Right ventricle myocardium inferior (tissue), 1 donor: ENCODE measurements around the gene RRM1. TPM values are rescaled to one million over a fixed set of nuclear protein-coding genes. Genes with fewer than 3 reads are reported as not detected.
"Not testable (repeated sequence)": the region's sequence is repeated elsewhere in the genome, so short reads cannot be mapped to it uniquely, and the experiment has no call there.

Source experiments
- ATAC-seq: fragments of 200-7000 bp; cut with Tn5 transposase; one replicate; pipeline ENCODE4 v1.9.1; 2020; ENCODE audit warnings: mild to moderate bottlenecking, moderate library complexity
- DNase-seq: peaks from one replicate; pipeline ENCODE4 v3.0.0; 2021; ENCODE audit errors: missing footprints
- intact Hi-C: fragments of 100-400 bp; cut with DNase I; formaldehyde crosslinking; loops from one replicate; pipeline ENCODE4 v1.11.0; 2022
- long read RNA-seq: library from polyadenylated mRNA; unstranded; transcript quantifications from one replicate; pipeline ENCODE4 v2.0.0, GENCODE V29; 2021
- total RNA-seq: library from RNA; stranded (reverse); fragmentation: NEBNext Ultra II Directional; extraction: Animal tissue kit (Norgen Biotek cat#: 25700); gene quantifications from one replicate; pipeline ENCODE4 v1.2.1, GENCODE V29; 2021
- donor health status: DM: no; HTN: yes; CAD: no; lungs with severe emphysema.

RRM1 gene
- total RNA-seq: 25.3 TPM
- long read RNA-seq, transcript RRM1-201 (19 exons, 3,076 nt): major isoform, 13 of 16 reads
- long read RNA-seq, partial matches to known transcripts: 3 of 16 reads
- long read RNA-seq, other reads (novel, unspliced or antisense): 0 of 16 reads

DNA sequence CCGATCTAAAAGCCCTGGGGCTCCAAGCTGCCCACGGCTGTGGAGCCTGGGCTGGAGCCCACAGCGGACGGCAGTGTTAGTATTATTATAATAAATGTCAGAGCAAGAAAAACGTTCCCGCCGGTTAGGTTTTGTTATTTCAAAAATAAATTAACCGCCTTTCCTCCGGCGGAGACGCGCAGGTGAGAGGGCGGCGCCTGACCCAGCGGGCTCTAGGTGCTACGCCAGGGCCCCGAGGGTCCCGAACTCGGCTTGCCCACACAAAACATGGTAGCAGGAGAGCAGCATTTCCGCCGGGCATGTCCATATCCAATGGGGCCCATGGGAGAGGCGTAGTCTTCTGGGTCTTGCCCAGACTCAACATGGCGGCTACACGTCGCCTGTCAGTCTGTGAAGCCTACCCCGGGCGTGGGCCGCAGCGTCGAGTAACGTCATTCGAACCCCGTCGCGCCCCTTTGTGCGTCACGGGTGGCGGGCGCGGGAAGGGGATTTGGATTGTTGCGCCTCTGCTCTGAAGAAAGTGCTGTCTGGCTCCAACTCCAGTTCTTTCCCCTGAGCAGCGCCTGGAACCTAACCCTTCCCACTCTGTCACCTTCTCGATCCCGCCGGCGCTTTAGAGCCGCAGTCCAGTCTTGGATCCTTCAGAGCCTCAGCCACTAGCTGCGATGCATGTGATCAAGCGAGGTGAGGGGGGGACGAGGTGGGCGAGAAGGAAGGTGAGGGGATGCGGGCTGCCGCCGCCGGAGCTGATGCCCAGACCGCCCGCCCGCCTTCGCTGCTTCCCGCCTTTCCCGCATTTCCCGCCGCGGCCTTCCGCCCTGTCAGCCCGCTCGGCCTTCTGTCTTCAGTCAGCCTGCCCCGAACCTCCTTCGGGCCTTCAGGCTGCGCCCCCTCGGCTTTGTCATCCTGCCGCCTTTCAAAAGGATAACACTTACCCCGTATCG, at the start of gene RRM1:
Gene RRM1, plus strand, starts transcription at position 452 of the 944 bp plus-strand sequence. Its CDS starts 214 bp downstream, at position 666.
- intact Hi-C loops: loop anchor here (1.0 to 5.0 kb wide), 2 partner anchors 241 to 297 kb away; partner anchors contain the start of gene NUP98
- ATAC-seq (peak; percentile 98), DNase-seq (peak; percentile 95)

GRCh38 chr11:4044976-4045646, 49.5 kb upstream of the RRM1 start:
- intact Hi-C loops: loop anchor here (5.0 kb wide), 1 partner anchor 98 kb away; no protein-coding TSS in a partner anchor
- peak; percentile 51 for ATAC-seq
- no peak for DNase-seq

- intact Hi-C loops: no loop called here
- DNase-seq: no peak
- ATAC-seq: no peak
These were observed 46.3 kb upstream of the RRM1 start for GRCh38 chr11:4048340-4048739.

GRCh38 chr11:4049006-4049405, 45.6 kb upstream of the RRM1 start:
- DNase-seq (no peak), ATAC-seq (no peak)
- intact Hi-C loops: no loop called here

DNA sequence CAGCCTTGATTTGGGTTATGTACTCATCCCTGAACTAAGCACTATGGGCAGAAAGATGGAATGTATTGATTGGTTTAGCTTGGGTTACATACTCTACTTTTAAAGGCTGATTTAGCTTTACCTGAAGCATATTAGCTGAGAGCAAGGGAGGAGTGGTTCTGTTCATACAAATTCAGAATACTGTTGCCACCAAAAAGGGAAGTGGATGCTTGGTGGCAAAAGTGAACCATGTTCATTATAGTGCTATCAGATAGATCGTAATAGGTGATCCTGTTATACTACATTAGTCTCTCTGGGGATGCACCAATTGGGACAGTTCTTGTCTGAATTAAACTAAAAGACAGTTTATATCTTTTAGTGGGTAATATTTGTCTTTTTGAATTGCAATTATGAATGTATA, 44.5 kb upstream of the RRM1 start:
- DNase-seq (no peak), ATAC-seq (no peak)
- intact Hi-C loops: no loop called here

- ATAC-seq, DNase-seq: not testable (repeated sequence)
These were observed 41.4 kb upstream of the RRM1 start for GRCh38 chr11:4053200-4053599.

GRCh38 chr11:4054643-4055042, 40.0 kb upstream of the RRM1 start:
- intact Hi-C loops: loop anchor here (5.0 kb wide), 1 partner anchor 67 kb away; no protein-coding TSS in a partner anchor
- ATAC-seq: no peak
- no peak for DNase-seq

More at GRCh38 chr11:4053200-4053599, 41.4 kb upstream of the RRM1 start:
- intact Hi-C loops: not testable (repeated sequence)

GRCh38 chr11:4059424-4059823, 35.2 kb upstream of the RRM1 start:
- DNase-seq (no peak), ATAC-seq (no peak)
- intact Hi-C loops: loop anchor here (5.0 kb wide), 1 partner anchor 72 kb away; no protein-coding TSS in a partner anchor

GRCh38 chr11:4060182-4060923, 34.2 kb upstream of the RRM1 start:
- intact Hi-C loops: no loop called here
- ATAC-seq (no peak), DNase-seq (no peak)

- intact Hi-C loops: no loop called here
- no peak for ATAC-seq
- no peak for DNase-seq
These were observed 32.9 kb upstream of the RRM1 start for GRCh38 chr11:4061700-4062099.

DNA sequence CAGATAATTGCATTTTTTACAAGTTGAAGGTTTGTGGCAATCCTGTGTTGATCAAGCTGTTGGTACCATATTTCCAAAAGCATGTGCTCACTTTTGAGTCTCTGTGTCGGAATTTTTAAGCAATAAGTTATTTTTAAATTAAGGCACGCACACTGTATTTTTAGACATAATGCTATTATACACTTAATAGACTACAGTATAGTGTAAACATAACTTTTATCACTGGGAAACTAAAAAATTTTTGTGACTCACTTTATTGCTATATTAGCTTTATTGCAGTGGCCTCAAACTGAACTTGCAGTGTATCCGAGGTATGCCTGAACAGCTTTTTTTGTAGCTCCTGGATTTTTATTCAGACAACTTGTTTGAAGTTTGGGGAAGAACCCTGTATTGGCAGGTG, 31.3 kb upstream of the RRM1 start:
- ATAC-seq (no peak), DNase-seq (no peak)
- intact Hi-C loops: no loop called here

GRCh38 chr11:4064278-4064955, 30.2 kb upstream of the RRM1 start:
- ATAC-seq (peak; percentile 30), DNase-seq (no peak)
- intact Hi-C loops: no loop called here

DNA sequence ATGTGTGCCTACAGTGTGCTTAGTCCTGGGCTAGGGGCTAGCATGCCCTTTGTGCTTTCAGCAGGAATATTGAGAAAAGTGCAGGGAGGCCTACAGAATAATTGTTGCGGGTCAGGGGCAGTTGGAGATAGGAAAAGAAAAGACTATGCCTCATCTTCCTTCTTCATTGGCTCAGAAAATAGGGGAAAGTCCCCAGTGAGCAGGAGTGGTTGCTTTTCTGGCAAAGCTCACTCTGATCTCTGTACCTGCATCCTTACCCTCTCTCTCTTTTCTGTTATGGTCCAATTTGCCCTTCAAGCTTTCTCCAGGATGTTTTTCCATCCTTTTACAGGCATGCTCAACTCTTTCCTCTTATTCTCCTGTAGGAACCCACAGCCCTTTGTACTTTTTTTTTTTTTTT, 29.5 kb upstream of the RRM1 start:
- intact Hi-C loops: no loop called here
- no peak for ATAC-seq
- DNase-seq: no peak

- no peak for DNase-seq
- intact Hi-C loops: no loop called here
These were observed 28.8 kb upstream of the RRM1 start for GRCh38 chr11:4065601-4066377.

GRCh38 chr11:4066910-4067309, 27.7 kb upstream of the RRM1 start:
- ATAC-seq (no peak), DNase-seq (no peak)
- intact Hi-C loops: no loop called here

More at GRCh38 chr11:4065601-4066377, 28.8 kb upstream of the RRM1 start:
- ATAC-seq: peak; percentile 67

DNA sequence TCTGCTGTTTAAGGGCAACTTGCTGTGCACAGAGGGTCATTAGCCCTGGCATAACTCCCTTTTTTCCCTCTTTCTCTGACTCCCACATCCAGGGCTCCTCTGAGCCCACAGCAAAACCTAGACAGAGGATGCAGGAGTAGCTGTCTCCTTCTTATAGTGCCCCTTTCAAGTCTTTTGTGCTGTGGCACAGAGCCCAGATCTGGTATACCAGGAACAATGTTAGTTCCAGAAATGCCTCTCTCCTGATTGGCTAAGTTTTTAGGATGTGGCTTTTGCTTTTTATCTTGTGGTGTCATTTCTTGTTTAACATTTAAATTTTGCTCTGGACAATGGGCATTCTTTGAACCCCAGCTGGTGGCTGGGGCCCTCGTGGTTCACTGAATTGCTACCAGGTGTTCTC, 25.6 kb upstream of the RRM1 start:
- DNase-seq (no peak), ATAC-seq (no peak)
- intact Hi-C loops: no loop called here

DNA sequence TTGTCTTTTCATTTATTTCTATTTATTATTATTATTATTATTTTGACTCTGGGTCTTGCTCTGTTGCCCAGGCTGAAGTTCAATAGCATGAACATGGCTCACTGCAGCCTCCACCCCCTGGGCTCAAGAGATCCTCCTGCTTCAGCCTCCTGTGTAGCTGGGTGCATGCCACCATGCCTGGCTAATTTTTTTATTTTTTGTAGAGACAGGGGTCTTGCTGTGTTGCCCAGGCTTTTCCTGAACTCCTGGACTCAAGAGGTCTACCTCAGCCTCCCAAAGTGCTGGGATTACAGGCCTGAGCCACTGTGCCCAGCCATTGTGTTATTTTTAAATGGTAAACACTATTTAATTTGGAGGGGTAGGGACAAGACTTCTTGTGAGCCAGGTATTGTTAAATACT, 23.3 kb upstream of the RRM1 start:
- ATAC-seq: no peak
- no peak for DNase-seq
- intact Hi-C loops: loop anchor here (5.0 kb wide), 2 partner anchors 119 to 144 kb away; no protein-coding TSS in a partner anchor
